B cell (primary cell): ENCODE measurements around the gene EGFL7. TPM values are rescaled to one million over a fixed set of nuclear protein-coding genes. Genes with fewer than 3 reads are reported as not detected.

Experiments
- ATAC-seq: fragments of 200-7000 bp; cut with Tn5 transposase; one replicate; pipeline ENCODE4 v1.10.0; 2021; ENCODE audit warnings: low read depth, mild to moderate bottlenecking, moderate number of reproducible peaks, moderate library complexity
- CTCF ChIA-PET: fragments of 350-600 bp; sonication (Branson Sonifier 250); formaldehyde crosslinking; loops from one replicate; lab custom pipeline; 2021; ENCODE audit warnings: antibody characterized with exemption, inconsistent platforms; lab: Charles Lee
- POLR2A ChIA-PET: fragments of 350-600 bp; sonication (Branson Sonifier 250); formaldehyde crosslinking; loops from one replicate; lab custom pipeline; 2021; ENCODE audit warnings: antibody characterized with exemption; lab: Charles Lee
- DNase-seq: peaks from one replicate; pipeline ENCODE4 v3.0.0; 2013
- H2AFZ ChIP-seq: 2 replicates; pipeline ENCODE4 v1.6.1; 2012; ENCODE audit warnings: mild to moderate bottlenecking, low read depth, low read length; ENCODE audit not compliant: insufficient read depth, poor library complexity, severe bottlenecking
- H3K27ac ChIP-seq, 2 donors: 1 replicate in 1 of 2; 2 replicates in 1 of 2; pipeline ENCODE4 v1.5.1; 2012 to 2013; ENCODE audit warnings: low read length in 2 of 2, mild to moderate bottlenecking in 2 of 2, moderate library complexity in 1 of 2
- H3K27me3 ChIP-seq, 4 experiments: fragments of 200-600 bp in 1 of 4; sonication (generic) in 1 of 4; replicated peaks in 1 of 4; 1 replicate in 2 of 4; 2 replicates in 2 of 4; pipeline versions ENCODE4 v1.6.1 to v1.7.0; 2013 to 2016; ENCODE audit warnings: low read length in 3 of 4, mild to moderate bottlenecking in 2 of 4, mixed read lengths in 1 of 4, moderate library complexity in 1 of 4; ENCODE audit not compliant: insufficient read depth in 4 of 4, control insufficient read depth in 3 of 4; ENCODE audit errors: control extremely low read depth in 1 of 4
- H3K36me3 ChIP-seq, 2 experiments: replicated peaks in 1 of 2; 1 replicate in 1 of 2; 2 replicates in 1 of 2; pipeline versions ENCODE4 v1.6.1 to v1.7.1; 2013; ENCODE audit warnings: low read length in 1 of 2; ENCODE audit not compliant: insufficient read depth in 2 of 2, control insufficient read depth in 1 of 2; ENCODE audit errors: control extremely low read depth in 1 of 2, extremely low read depth in 1 of 2
- H3K4me1 ChIP-seq, 2 donors: fragments of 200-600 bp in 1 of 2; sonication (generic) in 1 of 2; 1 replicate in 1 of 2; 2 replicates in 1 of 2; pipeline versions ENCODE4 v1.5.1 to v1.6.1; 2013 to 2017; ENCODE audit warnings: low read length in 2 of 2; ENCODE audit not compliant: control insufficient read depth in 2 of 2, insufficient read depth in 2 of 2
- H3K4me2 ChIP-seq: replicated peaks from 2 replicates; pipeline ENCODE3; 2012; ENCODE audit warnings: mild to moderate bottlenecking, low read depth, low read length; ENCODE audit not compliant: poor library complexity, severe bottlenecking
- H3K4me3 ChIP-seq, 5 experiments: fragments of 200-600 bp in 1 of 5; sonication (generic) in 1 of 5; 1 replicate in 3 of 5; 2 replicates in 2 of 5; pipeline versions ENCODE4 v1.5.1 to v1.7.0; 2011 to 2016; ENCODE audit warnings: low read length in 4 of 5, mild to moderate bottlenecking in 4 of 5, low read depth in 2 of 5, control low read depth in 1 of 5, moderate library complexity in 1 of 5; ENCODE audit not compliant: insufficient read depth in 1 of 5; ENCODE audit errors: control extremely low read depth in 1 of 5, extremely low read depth in 1 of 5
- H3K79me2 ChIP-seq: fragments of 200-600 bp; sonication (generic); one replicate; pipeline ENCODE4 v1.6.0; 2016; ENCODE audit warnings: low read length; ENCODE audit not compliant: control insufficient read depth, insufficient read depth
- H3K9ac ChIP-seq: fragments of 200-600 bp; sonication (generic); 2 replicates; pipeline ENCODE4 v1.6.1; 2017; ENCODE audit warnings: mild to moderate bottlenecking, low read length, moderate library complexity
- H3K9me3 ChIP-seq, 3 donors: one replicate each; pipeline versions ENCODE4 v1.6.1 to v1.7.1; 2013; ENCODE audit warnings: low read length in 2 of 3; ENCODE audit not compliant: control insufficient read depth in 2 of 3, insufficient read depth in 1 of 3; ENCODE audit errors: control extremely low read depth in 1 of 3
- H4K20me1 ChIP-seq: 2 replicates; pipeline ENCODE4 v1.6.0; 2012; ENCODE audit warnings: mild to moderate bottlenecking, low read length; ENCODE audit not compliant: insufficient read depth, control insufficient read depth, poor library complexity, severe bottlenecking
- H3K27ac Mint-ChIP-seq: one replicate; pipeline ENCODE4 v1.8.0; 2021; ENCODE audit warnings: mixed read lengths
- H3K27me3 Mint-ChIP-seq: one replicate; pipeline ENCODE4 v1.8.0; 2021; ENCODE audit warnings: mixed read lengths
- H3K4me1 Mint-ChIP-seq: one replicate; pipeline ENCODE4 v1.8.0; 2021; ENCODE audit warnings: mixed read lengths
- H3K4me3 Mint-ChIP-seq: one replicate; pipeline ENCODE4 v1.8.0; 2021; ENCODE audit warnings: mixed read lengths
- H3K9me3 Mint-ChIP-seq: one replicate; pipeline ENCODE4 v1.8.0; 2022; ENCODE audit warnings: mixed read lengths; ENCODE audit not compliant: insufficient read depth
- EZH2 ChIP-seq: IDR thresholded peaks from 2 replicates; pipeline ENCODE4 v1.6.1; 2012; ENCODE audit warnings: borderline replicate concordance, low read depth, mild to moderate bottlenecking, moderate library complexity, low read length; ENCODE audit not compliant: insufficient read depth, poor library complexity, severe bottlenecking
- WGBS: methylation state at CpG from one replicate; pipeline ENCODE4 v1.1.5; 2013; ENCODE audit warnings: missing lambda C conversion rate; ENCODE audit not compliant: insufficient coverage; 5-methylcytosine and 5-hydroxymethylcytosine counted together
- intact Hi-C: fragments of 100-400 bp; cut with micrococcal nuclease; formaldehyde crosslinking; loops from one replicate; pipeline ENCODE4 v1.10.0; 2022
- polyA plus RNA-seq: library from polyadenylated mRNA; depleted of rRNA; stranded (reverse); fragments of >200 nt; gene quantifications from 2 replicates; pipeline ENCODE4 v1.2.3, GENCODE V29; 2012
- total RNA-seq, 2 donors: library from RNA; stranded (reverse); fragments of 120-200 nt in 1 of 2; gene quantifications; 1 replicate in 1 of 2; 2 replicates in 1 of 2; pipeline versions ENCODE4 v1.2.3 to v1.2.4, GENCODE V29; 2013 to 2022
- TF ChIP-seq, protein P1 (sequence below): fragments of 200-600 bp; IDR thresholded peaks from one replicate; pipeline ENCODE4 v1.8.0; 2022; ENCODE audit warnings: antibody characterized with exemption, mild to moderate bottlenecking

The EGFL7 gene
- total and polyA plus RNA-seq, 2 donors (not counting 1 experiment from before 2014, with no cell fraction given): 0.34 TPM; not detected in 1

GRCh38 chr9:136660971-136661550 lies 1.7 kb upstream of the EGFL7 start:
- Histone ChIP-seq H3K4me2 (no peak overlapping the region), H3K9me3 (peaks cover 0 to 40% (median 0%) of the 10 kb centered on the region in 3 donors), H3K9ac (no peak overlapping the region), H3K4me3 (no peak overlapping the region), H2AFZ (no peak overlapping the region), H3K27me3 (peaks cover 0 to 93% (median 50%) of the 10 kb centered on the region in 4 experiments), H3K36me3 (no peaks in the 10 kb centered on the region), H4K20me1 (no peaks in the 10 kb centered on the region), H3K4me1 (peaks cover 39 to 46% of the 10 kb centered on the region in 2 donors), H3K27ac (no peak overlapping the region), H3K79me2 (no peaks in the 10 kb centered on the region)
- Mint-ChIP-seq H3K27ac (no peak overlapping the region), H3K9me3 (no peaks in the 10 kb centered on the region), H3K4me1 (peaks cover 26% of the 10 kb centered on the region), H3K27me3 (peaks cover 34% of the 10 kb centered on the region), H3K4me3 (no peak overlapping the region)
- DNase-seq (no peak), ATAC-seq (no peak)
- POLR2A ChIA-PET: no interaction called here
- 19% methylated on average over 13 of the region's 13 CpGs for WGBS
- TF ChIP-seq, protein P1, sequence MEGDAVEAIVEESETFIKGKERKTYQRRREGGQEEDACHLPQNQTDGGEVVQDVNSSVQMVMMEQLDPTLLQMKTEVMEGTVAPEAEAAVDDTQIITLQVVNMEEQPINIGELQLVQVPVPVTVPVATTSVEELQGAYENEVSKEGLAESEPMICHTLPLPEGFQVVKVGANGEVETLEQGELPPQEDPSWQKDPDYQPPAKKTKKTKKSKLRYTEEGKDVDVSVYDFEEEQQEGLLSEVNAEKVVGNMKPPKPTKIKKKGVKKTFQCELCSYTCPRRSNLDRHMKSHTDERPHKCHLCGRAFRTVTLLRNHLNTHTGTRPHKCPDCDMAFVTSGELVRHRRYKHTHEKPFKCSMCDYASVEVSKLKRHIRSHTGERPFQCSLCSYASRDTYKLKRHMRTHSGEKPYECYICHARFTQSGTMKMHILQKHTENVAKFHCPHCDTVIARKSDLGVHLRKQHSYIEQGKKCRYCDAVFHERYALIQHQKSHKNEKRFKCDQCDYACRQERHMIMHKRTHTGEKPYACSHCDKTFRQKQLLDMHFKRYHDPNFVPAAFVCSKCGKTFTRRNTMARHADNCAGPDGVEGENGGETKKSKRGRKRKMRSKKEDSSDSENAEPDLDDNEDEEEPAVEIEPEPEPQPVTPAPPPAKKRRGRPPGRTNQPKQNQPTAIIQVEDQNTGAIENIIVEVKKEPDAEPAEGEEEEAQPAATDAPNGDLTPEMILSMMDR: no peak
- TF ChIP-seq EZH2: no peak
- intact Hi-C loops: loop anchor here (10.0 kb wide), 1 partner anchor 54 kb away; the partner anchor contains the start of gene DIPK1B
- CTCF ChIA-PET: interaction anchor here (1.5 kb wide), 1 partner anchor 11 kb away, joined by 6 read pairs; no protein-coding TSS in a partner anchor

GRCh38 chr9:136661641-136662325 lies 933 bp upstream of the EGFL7 start:
- no peak for DNase-seq
- H3K27me3 Mint-ChIP-seq: peaks cover 29% of the 10 kb centered on the region
- 29% methylated on average over 22 of the region's 22 CpGs for WGBS

More at GRCh38 chr9:136661641-136662325, 933 bp upstream of the EGFL7 start:
- no peak overlapping the region for H3K27ac ChIP-seq
- no peak for ATAC-seq
- H2AFZ ChIP-seq: no peak overlapping the region
- TF ChIP-seq, protein P1: no peak
- no peak for TF ChIP-seq EZH2
- Mint-ChIP-seq H3K9me3 (no peaks in the 10 kb centered on the region), H3K27ac (no peak overlapping the region), H3K4me1 (peaks cover 24% of the 10 kb centered on the region), H3K4me3 (no peak overlapping the region)
- no peaks in the 10 kb centered on the region for H3K79me2 ChIP-seq
- H3K4me3 ChIP-seq: no peak overlapping the region
- CTCF ChIA-PET: interaction anchor here (1.5 kb wide), 1 partner anchor 10 kb away, joined by 6 read pairs; no protein-coding TSS in a partner anchor
- POLR2A ChIA-PET: no interaction called here
- no peak overlapping the region for H3K4me2 ChIP-seq
- H3K9ac ChIP-seq: no peak overlapping the region
- no peaks in the 10 kb centered on the region for H3K36me3 ChIP-seq
- H3K9me3 ChIP-seq: peaks cover 0 to 34% (median 0%) of the 10 kb centered on the region in 3 donors
- no peaks in the 10 kb centered on the region for H4K20me1 ChIP-seq
- H3K4me1 ChIP-seq: peaks cover 32 to 44% of the 10 kb centered on the region in 2 donors
- H3K27me3 ChIP-seq: peaks cover 0 to 90% (median 49%) of the 10 kb centered on the region in 4 experiments
- intact Hi-C loops: loop anchor here (10.0 kb wide), 1 partner anchor 53 kb away; the partner anchor contains the start of gene DIPK1B
